ENCODE measurements around the gene RYR3. TPM values are rescaled to one million over a fixed set of nuclear protein-coding genes. Genes with fewer than 3 reads are reported as not detected.

RYR3 gene
- total RNA-seq, 1 donor from 2014 or later, result not detected

GRCh38 chr15:33864360-33865075, 553.8 kb downstream of the RYR3 start:
- intact Hi-C loops (cut with micrococcal nuclease), result no loop called here

GRCh38 chr15:33865416-33865815, 554.6 kb downstream of the RYR3 start:
- intact Hi-C loops (cut with micrococcal nuclease), result no loop called here

DNA sequence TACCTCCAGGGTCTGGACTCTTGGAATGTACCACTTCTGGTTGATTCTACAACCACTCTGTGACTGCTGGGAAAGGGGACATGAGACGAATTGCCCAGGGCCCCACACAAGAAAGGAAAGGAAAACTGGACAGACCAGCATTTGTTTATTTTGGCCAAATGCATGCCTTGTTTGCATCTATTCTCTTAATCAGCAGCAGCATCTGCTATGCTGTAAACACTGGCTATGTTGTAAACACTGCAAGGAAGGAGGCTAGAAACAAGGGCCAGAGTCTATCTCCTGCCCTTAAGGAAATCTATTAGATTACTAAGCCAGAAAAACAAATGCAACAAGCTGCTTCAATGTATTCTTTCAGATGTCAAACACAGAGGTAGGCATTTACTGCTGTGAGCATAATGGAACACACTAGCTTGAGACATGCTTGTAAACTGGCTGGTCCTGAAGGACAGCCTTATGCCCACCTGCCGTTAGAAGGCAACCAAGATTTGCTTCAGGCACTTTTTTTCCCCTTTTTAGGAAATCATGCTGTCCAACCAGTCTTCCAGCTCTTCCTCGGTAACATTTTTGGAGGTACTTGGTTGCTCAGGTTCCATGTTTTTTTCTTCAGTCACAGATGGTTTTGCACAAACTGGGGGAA, 555.5 kb downstream of the RYR3 start:
- intact Hi-C loops (cut with micrococcal nuclease), result no loop called here

- intact Hi-C loops (cut with micrococcal nuclease), result no loop called here
Observed at GRCh38 chr15:33871980-33872379, 561.2 kb downstream of the RYR3 start.

DNA sequence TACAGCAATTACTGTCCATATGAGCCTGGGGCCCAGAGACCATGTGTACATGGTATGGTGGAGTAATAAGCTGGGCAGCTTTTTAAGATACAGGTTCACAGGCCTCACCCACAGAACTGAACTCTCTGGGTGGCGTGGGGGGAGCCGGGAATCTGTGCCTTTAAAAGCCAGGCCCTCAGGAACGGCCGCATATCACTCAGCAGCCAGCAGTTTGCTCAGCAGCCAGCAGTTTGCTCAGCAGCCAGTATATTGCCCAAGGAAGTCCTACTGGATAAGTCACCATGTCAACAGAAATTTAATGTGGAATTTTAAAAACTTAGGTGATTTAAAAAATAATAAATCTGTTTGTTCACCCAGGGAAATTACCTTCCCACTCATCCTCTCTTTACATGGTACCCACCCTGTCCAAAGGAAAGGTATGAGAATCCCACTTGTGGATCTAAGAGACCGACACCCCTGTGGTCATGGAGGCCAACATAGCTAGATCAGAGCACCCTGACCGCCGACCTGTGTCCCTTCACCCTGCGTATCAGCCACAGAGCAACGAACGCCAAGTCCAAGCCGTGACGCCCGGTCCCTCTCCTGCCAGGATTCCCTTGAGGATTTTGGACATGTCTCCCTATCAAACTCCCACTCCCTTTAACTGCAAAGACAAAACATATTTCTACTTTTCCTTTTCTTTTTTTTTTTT, 561.8 kb downstream of the RYR3 start:
- intact Hi-C loops (cut with micrococcal nuclease), result no loop called here

DNA sequence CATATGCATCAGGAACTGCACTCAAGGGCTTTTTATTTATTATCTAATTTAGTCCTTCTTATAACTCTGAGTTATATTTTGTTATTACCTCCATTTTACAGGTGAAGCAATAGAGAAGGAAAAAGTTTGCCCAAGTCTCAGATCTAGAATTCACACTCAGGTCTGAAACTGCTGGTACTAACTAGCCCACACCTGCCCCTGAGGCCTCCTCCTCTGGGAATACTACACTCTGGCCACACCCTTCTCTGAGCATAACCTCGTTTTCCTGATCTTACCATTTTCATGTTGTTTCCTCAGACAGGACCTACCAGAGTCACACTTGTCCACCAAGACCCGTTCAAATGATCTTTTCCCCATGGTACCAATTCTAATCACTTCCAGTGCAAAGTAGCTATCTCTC, 563.4 kb downstream of the RYR3 start:
- intact Hi-C loops (cut with micrococcal nuclease), result no loop called here

DNA sequence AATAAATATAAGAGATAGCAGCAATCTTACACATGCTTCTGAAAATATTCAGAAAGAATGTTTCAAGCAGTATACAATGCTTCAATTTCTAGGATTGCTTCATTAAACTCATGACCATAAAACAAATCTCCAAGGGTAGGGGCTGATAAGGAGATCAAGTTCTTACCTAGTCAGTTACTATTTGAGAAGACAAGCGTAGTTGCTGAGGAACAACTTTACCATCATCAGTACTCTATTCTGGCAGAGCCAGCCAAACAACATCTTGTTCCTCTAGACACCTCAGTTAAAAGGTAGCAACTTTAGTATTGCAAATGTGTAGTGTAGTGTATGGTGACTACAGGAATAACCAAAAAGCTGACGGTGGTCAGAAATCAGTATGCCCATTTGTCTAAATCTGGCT, 572.2 kb downstream of the RYR3 start:
- intact Hi-C loops (cut with micrococcal nuclease), result no loop called here

GRCh38 chr15:33888176-33888575, 577.4 kb downstream of the RYR3 start:
- intact Hi-C loops (cut with micrococcal nuclease), result no loop called here

GRCh38 chr15:33894193-33894592, 583.4 kb downstream of the RYR3 start:
- intact Hi-C loops (cut with micrococcal nuclease), result no loop called here

GRCh38 chr15:33902043-33902442, 591.3 kb downstream of the RYR3 start:
- intact Hi-C loops (cut with micrococcal nuclease), result no loop called here

GRCh38 chr15:33903661-33904060, 592.9 kb downstream of the RYR3 start:
- intact Hi-C loops (cut with micrococcal nuclease), result no loop called here

DNA sequence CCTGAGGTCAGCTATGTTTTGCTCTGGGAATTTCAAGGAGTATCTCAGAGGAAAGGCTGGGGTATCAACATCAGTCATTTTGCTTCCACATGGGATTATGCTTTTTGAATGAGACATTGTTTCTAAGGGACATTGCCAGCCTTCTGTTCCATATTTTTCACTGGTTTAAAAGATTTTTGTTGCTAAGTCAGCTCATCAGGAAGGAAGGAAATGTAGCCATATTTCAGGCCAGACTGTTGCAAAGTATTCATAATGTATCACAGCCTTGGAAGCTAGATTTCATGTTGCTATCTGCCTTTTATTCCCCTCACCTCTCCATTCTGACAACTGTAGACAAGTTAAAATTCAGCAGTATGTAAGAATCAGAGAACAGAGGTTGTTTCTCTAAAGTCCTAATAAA, 596.6 kb downstream of the RYR3 start:
- intact Hi-C loops (cut with micrococcal nuclease), result no loop called here

DNA sequence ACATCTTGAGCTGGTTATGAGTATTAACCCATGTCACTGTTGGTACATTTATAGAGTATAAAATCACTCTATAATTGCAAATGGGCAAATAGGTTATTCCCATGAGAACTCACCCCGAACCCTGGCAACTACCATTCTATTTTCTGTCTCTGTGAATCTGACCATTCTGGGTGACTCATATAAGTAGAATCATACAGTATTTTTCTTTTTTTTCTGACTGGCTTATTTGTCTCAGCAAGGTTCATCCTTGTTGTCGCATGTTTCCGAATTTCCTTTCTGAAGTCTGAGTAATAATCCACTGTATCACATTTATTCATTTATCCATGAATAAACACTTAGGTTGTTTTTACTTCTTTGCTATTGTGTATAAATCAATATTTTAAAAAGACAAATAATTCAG, 597.6 kb downstream of the RYR3 start:
- intact Hi-C loops (cut with micrococcal nuclease), result no loop called here

DNA sequence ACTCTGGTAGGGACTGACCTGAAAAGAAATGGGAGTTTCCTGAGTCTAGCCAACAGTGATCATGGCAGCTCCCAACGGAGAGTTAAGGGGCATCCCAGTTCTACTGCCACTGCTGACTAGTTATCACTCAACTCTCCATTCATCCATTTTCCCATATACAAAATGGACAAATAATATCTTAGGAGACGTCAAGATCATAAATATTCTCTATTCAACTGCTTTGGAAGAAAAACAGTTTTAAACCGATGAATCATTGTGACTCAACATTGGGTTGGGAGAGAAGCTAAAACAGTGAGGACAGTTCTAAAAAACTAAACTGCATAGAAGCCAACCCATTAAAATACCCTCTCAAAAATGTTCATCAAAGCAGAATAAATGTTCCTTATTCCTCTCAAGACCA, 600.0 kb downstream of the RYR3 start:
- intact Hi-C loops (cut with micrococcal nuclease), result no loop called here

- intact Hi-C loops (cut with micrococcal nuclease), result no loop called here
Observed at GRCh38 chr15:33912326-33912725, 601.6 kb downstream of the RYR3 start.

GRCh38 chr15:33913459-33913858, 602.7 kb downstream of the RYR3 start:
- intact Hi-C loops (cut with micrococcal nuclease), result no loop called here

Other genes with a start within 250 kb of the RYR3 start
- 0.05 TPM in 1 of 2 replicates, not detected in the other for gene FMN1, start 116.3 kb upstream of the RYR3 start, total RNA-seq